PFSK-1 (cell line): ENCODE results near the gene ADGRB3.

Source experiments
- POLR2AphosphoS5 ChIP-seq: IDR thresholded peaks from 2 replicates; pipeline ENCODE4 v1.6.1; 2012; ENCODE audit warnings: low read depth, mild to moderate bottlenecking, control low read depth, low read length, moderate library complexity
- TF ChIP-seq, protein P1 (sequence below), 2 experiments: IDR thresholded peaks; 2 replicates each; pipeline versions ENCODE4 v1.6.1 to v1.8.0; 2011 to 2012; ENCODE audit warnings: low read depth in 2 of 2, low read length in 2 of 2, control low read depth in 1 of 2, inconsistent platforms in 1 of 2, mild to moderate bottlenecking in 1 of 2, moderate library complexity in 1 of 2; ENCODE audit not compliant: insufficient read depth in 1 of 2

DNA sequence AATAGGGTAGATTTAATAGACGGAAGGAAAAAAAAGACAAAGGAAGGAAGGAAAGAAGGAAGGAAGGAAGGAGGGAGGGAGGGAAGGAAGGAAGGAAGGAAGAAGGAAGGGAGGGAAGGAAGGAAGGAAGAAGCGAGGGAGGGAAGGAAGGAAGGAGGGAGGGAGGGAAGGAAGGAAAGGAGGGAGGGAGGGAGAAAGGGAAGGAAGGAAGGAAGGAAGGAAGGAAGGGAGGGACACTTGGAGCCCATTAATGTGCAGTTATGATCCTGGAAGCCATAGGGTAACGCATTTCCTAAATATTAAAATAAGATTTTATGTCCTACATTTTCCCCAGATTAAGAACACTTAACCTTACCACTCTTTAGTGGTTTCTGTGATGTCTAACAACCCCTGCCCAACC, 465.7 kb downstream of the ADGRB3 start:
- TF ChIP-seq POLR2AphosphoS5, result no peak
- TF ChIP-seq, protein P1, sequence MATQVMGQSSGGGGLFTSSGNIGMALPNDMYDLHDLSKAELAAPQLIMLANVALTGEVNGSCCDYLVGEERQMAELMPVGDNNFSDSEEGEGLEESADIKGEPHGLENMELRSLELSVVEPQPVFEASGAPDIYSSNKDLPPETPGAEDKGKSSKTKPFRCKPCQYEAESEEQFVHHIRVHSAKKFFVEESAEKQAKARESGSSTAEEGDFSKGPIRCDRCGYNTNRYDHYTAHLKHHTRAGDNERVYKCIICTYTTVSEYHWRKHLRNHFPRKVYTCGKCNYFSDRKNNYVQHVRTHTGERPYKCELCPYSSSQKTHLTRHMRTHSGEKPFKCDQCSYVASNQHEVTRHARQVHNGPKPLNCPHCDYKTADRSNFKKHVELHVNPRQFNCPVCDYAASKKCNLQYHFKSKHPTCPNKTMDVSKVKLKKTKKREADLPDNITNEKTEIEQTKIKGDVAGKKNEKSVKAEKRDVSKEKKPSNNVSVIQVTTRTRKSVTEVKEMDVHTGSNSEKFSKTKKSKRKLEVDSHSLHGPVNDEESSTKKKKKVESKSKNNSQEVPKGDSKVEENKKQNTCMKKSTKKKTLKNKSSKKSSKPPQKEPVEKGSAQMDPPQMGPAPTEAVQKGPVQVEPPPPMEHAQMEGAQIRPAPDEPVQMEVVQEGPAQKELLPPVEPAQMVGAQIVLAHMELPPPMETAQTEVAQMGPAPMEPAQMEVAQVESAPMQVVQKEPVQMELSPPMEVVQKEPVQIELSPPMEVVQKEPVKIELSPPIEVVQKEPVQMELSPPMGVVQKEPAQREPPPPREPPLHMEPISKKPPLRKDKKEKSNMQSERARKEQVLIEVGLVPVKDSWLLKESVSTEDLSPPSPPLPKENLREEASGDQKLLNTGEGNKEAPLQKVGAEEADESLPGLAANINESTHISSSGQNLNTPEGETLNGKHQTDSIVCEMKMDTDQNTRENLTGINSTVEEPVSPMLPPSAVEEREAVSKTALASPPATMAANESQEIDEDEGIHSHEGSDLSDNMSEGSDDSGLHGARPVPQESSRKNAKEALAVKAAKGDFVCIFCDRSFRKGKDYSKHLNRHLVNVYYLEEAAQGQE (IDR thresholded peaks at IDR 0.05; ENCODE audit: insufficient read depth in 1 of 2, low read depth in 2 of 2, low read length in 2 of 2), result no peak
